Measurements from ENCODE around the gene PXK.
"Not testable (repeated sequence)": the region's sequence is repeated elsewhere in the genome, so short reads cannot be mapped to it uniquely, and the experiment has no call there.

PXK gene

GRCh38 chr3:58440996-58441355 is 108.3 kb downstream of the PXK start:
- H3K9me3 ChIP-seq (ENCODE audit: control insufficient read depth, insufficient read depth, low read depth, low read length); CTCF ChIA-PET; H3K4me1 ChIP-seq (ENCODE audit: control insufficient read depth, insufficient read depth, low read length); H3K36me3 ChIP-seq (ENCODE audit: control insufficient read depth in 2 of 2, insufficient read depth in 1 of 2, low read length in 2 of 2); POLR2A ChIA-PET; H3K27ac ChIP-seq (ENCODE audit: extremely low read depth, low read depth, low read length); H3K4me3 ChIP-seq (ENCODE audit: low read depth, low read length): not testable (repeated sequence)

GRCh38 chr3:58441514-58442450 is 109.1 kb downstream of the PXK start:
- Histone ChIP-seq H3K9me3 (ENCODE audit: control insufficient read depth, insufficient read depth, low read depth, low read length) (no peaks in the 10 kb centered on the region), H3K4me1 (ENCODE audit: control insufficient read depth, insufficient read depth, low read length) (no peaks in the 10 kb centered on the region), H3K4me3 (ENCODE audit: low read depth, low read length) (no peak overlapping the region), H3K36me3 (ENCODE audit: control insufficient read depth in 2 of 2, insufficient read depth in 1 of 2, low read length in 2 of 2) (no peaks in the 10 kb centered on the region), H3K27ac (ENCODE audit: extremely low read depth, low read depth, low read length) (no peak overlapping the region)
- no peak for TF ChIP-seq ZNF664 (tag by site-specific recombination; IDR thresholded peaks at IDR 0.05)
- TF ChIP-seq REPIN1 (tag by site-specific recombination; IDR thresholded peaks at IDR 0.05; ENCODE audit: low read depth) = no peak
- TF ChIP-seq ZNF704 (tag by site-specific recombination; IDR thresholded peaks at IDR 0.05) = no peak
- TF ChIP-seq ZNF623 (tag by site-specific recombination; IDR thresholded peaks at IDR 0.05) = no peak
- TF ChIP-seq KLF1 (tag by site-specific recombination; IDR thresholded peaks at IDR 0.05) = no peak
- no peak for TF ChIP-seq ZNF155 (tag by site-specific recombination; IDR thresholded peaks at IDR 0.05)
- TF ChIP-seq SP7 (tag by site-specific recombination; IDR thresholded peaks at IDR 0.05) = no peak
- no peak for TF ChIP-seq ZEB2 (tag by site-specific recombination; IDR thresholded peaks at IDR 0.05)
- TF ChIP-seq ZFHX2 (tag by site-specific recombination; conservative IDR thresholded peaks at IDR 0.05) = no peak
- no peak for TF ChIP-seq PRDM2 (tag by site-specific recombination; IDR thresholded peaks at IDR 0.05; ENCODE audit: borderline replicate concordance)
- TF ChIP-seq ZNF335 (tag by site-specific recombination; conservative IDR thresholded peaks at IDR 0.05) = no peak
- ChIA-PET CTCF (no interaction called here), POLR2A (no interaction called here)

GRCh38 chr3:58452176-58452575 is 119.5 kb downstream of the PXK start:
- Histone ChIP-seq H3K9me3 (ENCODE audit: control insufficient read depth, insufficient read depth, low read depth, low read length) (no peaks in the 10 kb centered on the region), H3K27ac (ENCODE audit: extremely low read depth, low read depth, low read length) (no peak overlapping the region), H3K4me1 (ENCODE audit: control insufficient read depth, insufficient read depth, low read length) (no peaks in the 10 kb centered on the region), H3K36me3 (ENCODE audit: control insufficient read depth in 2 of 2, insufficient read depth in 1 of 2, low read length in 2 of 2) (no peaks in the 10 kb centered on the region), H3K4me3 (ENCODE audit: low read depth, low read length) (no peak overlapping the region)
- ChIA-PET CTCF (interaction anchor here (1.1 kb wide), 1 partner anchor 11 kb away, joined by 3 read pairs; no protein-coding TSS in a partner anchor), POLR2A (no interaction called here)
- TF ChIP-seq ZNF311 (tag by site-specific recombination; IDR thresholded peaks at IDR 0.05; ENCODE audit: borderline replicate concordance) (no peak), ZBTB17 (tag by site-specific recombination; IDR thresholded peaks at IDR 0.05) (no peak), ZNF138 (tag by site-specific recombination; IDR thresholded peaks at IDR 0.05; ENCODE audit: borderline replicate concordance) (no peak), ZNF48 (tag by site-specific recombination; IDR thresholded peaks at IDR 0.05) (no peak), ZNF121 (tag by site-specific recombination; IDR thresholded peaks at IDR 0.05) (no peak), SP3 (tag by site-specific recombination; IDR thresholded peaks at IDR 0.05) (no peak), REST (tag by site-specific recombination; IDR thresholded peaks at IDR 0.05) (no peak)

Data from HEK293 (cell line).